Testis (tissue), 3 donors: Measurements from ENCODE around the gene CHD9NB. TPM values are rescaled to one million over a fixed set of nuclear protein-coding genes. Genes with fewer than 3 reads are reported as not detected.
"Not testable (repeated sequence)": the region's sequence is repeated elsewhere in the genome, so short reads cannot be mapped to it uniquely, and the experiment has no call there.

Source experiments
- DNase-seq: peaks from one replicate; pipeline ENCODE4 v3.0.0-alpha.2; 2019
- H3K27ac ChIP-seq, 2 donors: fragments of 200-600 bp; sonication (generic); one replicate each; pipeline ENCODE4 v1.5.1; 2019
- H3K27me3 ChIP-seq: fragments of 200-600 bp; sonication (generic); one replicate; pipeline ENCODE4 v1.5.1; 2019
- H3K36me3 ChIP-seq: fragments of 200-600 bp; sonication (generic); one replicate; pipeline ENCODE4 v1.5.1; 2017; ENCODE audit warnings: low read depth; ENCODE audit errors: missing control alignments
- H3K4me1 ChIP-seq: fragments of 200-600 bp; sonication (generic); one replicate; pipeline ENCODE4 v1.5.1; 2019
- H3K4me3 ChIP-seq, 2 donors: fragments of 200-600 bp; sonication (generic); one replicate each; pipeline ENCODE4 v1.5.1; 2017 to 2019
- H3K9me3 ChIP-seq: fragments of 200-600 bp; sonication (generic); one replicate; pipeline ENCODE4 v1.5.1; 2017
- POLR2A ChIP-seq: fragments of 450-650 bp; IDR thresholded peaks from one replicate; pipeline ENCODE4 v1.6.1; 2017; ENCODE audit warnings: antibody characterized with exemption, mild to moderate bottlenecking, moderate library complexity
- WGBS, 2 donors: methylation state at CpG; one replicate each; pipeline ENCODE4 v1.1.5; 2018; 5-methylcytosine and 5-hydroxymethylcytosine counted together
- intact Hi-C: fragments of 100-400 bp; cut with DNase I; formaldehyde crosslinking; loops from one replicate; pipeline ENCODE4 v1.15.1; 2023; ENCODE audit warnings: low total_unique reads
- polyA plus RNA-seq: library from polyadenylated mRNA; stranded (reverse); fragments of 350-450 nt; fragmentation: Illumina TruSeq; extraction: RNeasy Lipid Tissue Mini Kit (QIAGEN cat#74804); gene quantifications from one replicate; pipeline ENCODE4 v1.2.3, GENCODE V29; 2014; ENCODE audit warnings: low read depth, low replicate concordance; ENCODE audit not compliant: insufficient read depth
- total RNA-seq, 2 donors: library from RNA; depleted of rRNA; stranded (reverse); fragments of >200 nt; gene quantifications; one replicate each; pipeline ENCODE4 v1.2.3, GENCODE V29; 2016
- TF ChIP-seq, protein P1 (sequence below), 3 experiments: fragments of 450-650 bp in 2 of 3; fragments of 200-600 bp in 1 of 3; sonication (generic) in 1 of 3; IDR thresholded peaks; one replicate each; pipeline ENCODE4 v1.5.1; 2016 to 2019; ENCODE audit warnings: antibody characterized with exemption in 3 of 3, mild to moderate bottlenecking in 2 of 3, moderate library complexity in 1 of 3

The CHD9NB gene
- total and polyA plus RNA-seq, 3 donors from 2014 or later: 0.79 to 3.0 TPM; not detected in 1

DNA sequence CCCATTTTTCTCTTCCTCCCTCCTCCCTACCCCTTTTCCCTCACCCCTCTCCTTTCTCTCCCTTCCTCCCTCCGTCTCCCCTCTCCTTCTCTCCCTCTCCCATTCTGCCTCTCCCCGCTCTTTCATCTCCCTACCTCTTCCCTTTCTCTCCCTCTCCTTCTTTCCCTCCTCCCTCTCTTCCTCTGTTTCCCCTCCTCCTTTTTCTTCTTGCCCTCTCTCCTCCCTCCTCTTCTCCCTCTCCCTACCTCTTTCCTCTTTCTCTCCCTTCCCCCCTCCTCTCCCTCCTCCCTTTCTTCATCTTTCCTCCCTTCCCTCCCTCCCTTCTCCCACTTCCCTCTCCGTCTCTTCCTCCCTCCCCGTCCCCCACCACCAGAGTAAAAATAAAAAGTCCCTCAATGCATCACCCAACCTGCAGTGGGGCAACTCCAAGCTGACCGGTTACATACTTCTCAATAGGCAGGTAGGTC, 10.4 kb downstream of the CHD9NB start:
- no peaks in the 10 kb centered on the region for H3K27me3 ChIP-seq
- DNase-seq: no peak
- no peak for TF ChIP-seq POLR2A
- TF ChIP-seq, protein P1, sequence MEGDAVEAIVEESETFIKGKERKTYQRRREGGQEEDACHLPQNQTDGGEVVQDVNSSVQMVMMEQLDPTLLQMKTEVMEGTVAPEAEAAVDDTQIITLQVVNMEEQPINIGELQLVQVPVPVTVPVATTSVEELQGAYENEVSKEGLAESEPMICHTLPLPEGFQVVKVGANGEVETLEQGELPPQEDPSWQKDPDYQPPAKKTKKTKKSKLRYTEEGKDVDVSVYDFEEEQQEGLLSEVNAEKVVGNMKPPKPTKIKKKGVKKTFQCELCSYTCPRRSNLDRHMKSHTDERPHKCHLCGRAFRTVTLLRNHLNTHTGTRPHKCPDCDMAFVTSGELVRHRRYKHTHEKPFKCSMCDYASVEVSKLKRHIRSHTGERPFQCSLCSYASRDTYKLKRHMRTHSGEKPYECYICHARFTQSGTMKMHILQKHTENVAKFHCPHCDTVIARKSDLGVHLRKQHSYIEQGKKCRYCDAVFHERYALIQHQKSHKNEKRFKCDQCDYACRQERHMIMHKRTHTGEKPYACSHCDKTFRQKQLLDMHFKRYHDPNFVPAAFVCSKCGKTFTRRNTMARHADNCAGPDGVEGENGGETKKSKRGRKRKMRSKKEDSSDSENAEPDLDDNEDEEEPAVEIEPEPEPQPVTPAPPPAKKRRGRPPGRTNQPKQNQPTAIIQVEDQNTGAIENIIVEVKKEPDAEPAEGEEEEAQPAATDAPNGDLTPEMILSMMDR (IDR thresholded peaks at IDR 0.05): no peak
- H3K4me3 ChIP-seq: no peak overlapping the region
- WGBS, 2 donors: 58 to 59% methylated on average over 5 of the region's 5 CpGs
- no peaks in the 10 kb centered on the region for H3K9me3 ChIP-seq
- H3K27ac ChIP-seq: peak overlapping the region in 1 of 2 donors; percentile 73
- H3K4me1 ChIP-seq: peaks cover 8% of the 10 kb centered on the region
- intact Hi-C loops: no loop called here
- no peaks in the 10 kb centered on the region for H3K36me3 ChIP-seq

DNA sequence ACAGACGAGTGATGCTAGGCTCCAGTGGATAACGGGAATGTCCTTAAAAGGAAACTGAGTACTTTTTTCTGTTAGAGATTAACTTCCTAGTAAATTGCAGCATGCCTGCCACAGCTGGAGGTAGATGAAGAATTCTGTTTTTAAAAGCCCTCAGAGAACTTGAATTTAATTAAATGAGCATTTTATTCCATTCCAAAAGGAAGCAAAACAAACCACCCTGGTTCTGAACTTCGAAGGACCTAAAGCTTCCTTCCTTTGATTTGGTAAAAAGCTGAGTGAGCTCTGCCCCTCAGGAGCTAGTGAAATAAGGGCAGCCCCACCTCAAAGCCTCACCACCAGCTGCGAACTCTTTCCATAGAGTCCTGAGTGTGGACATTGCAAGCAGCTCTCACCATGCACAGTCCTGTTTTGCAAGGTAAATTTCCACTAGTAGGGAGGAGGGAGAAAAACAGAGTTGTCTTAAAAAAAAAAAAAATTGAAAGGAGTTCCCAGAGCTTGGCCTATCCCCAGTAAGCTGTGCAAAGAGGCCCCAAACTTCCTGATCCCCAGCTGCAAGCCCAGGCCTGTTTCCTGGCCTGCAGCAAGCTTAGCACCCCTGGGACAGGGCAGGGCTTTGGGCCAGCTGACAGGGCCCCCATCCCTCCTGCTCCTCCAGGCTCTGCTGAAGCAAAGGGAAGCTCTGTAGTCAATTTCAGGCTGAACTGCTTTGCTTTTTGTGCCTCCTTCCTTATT, 11.2 kb downstream of the CHD9NB start:
- Histone ChIP-seq H3K36me3 (no peaks in the 10 kb centered on the region), H3K9me3 (no peaks in the 10 kb centered on the region), H3K27me3 (no peaks in the 10 kb centered on the region), H3K27ac (peak overlapping the region in 1 of 2 donors; percentile 73), H3K4me3 (no peak overlapping the region), H3K4me1 (peaks cover 8% of the 10 kb centered on the region)
- DNase-seq: peak; percentile 72
- TF ChIP-seq, protein P1 (IDR thresholded peaks at IDR 0.05): no peak
- TF ChIP-seq POLR2A: no peak
- intact Hi-C loops: no loop called here
- WGBS, 2 donors: 39% methylated on average over 4 of the region's 4 CpGs

DNA sequence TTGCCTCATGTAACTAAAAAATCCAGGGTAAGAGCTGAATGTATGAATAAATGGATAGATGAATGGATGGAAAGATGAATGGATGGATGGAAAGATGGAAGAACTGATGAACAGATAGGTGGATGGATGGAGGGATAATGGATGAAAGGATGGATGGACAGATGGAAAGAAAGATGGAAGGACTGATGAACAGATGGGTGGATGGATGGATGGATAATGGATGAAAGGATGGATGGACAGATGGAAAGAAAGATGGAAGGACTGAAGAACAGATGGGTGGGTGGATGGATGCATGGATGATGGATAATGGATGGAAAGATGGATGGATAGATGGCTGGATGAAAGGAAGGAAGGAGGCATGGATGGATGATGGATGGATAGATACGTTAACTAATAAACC, 11.9 kb downstream of the CHD9NB start:
- no peak for DNase-seq
- intact Hi-C loops: no loop called here
- no peaks in the 10 kb centered on the region for H3K9me3 ChIP-seq
- peaks cover 8% of the 10 kb centered on the region for H3K4me1 ChIP-seq
- no peaks in the 10 kb centered on the region for H3K36me3 ChIP-seq
- H3K27ac ChIP-seq: peak overlapping the region in 1 of 2 donors; percentile 73
- TF ChIP-seq, protein P1 (IDR thresholded peaks at IDR 0.05): no peak
- no peak for TF ChIP-seq POLR2A
- 79 to 90% methylated on average over 1 of the region's 1 CpG for WGBS, 2 donors
- H3K4me3 ChIP-seq: no peak overlapping the region
- no peaks in the 10 kb centered on the region for H3K27me3 ChIP-seq

DNA sequence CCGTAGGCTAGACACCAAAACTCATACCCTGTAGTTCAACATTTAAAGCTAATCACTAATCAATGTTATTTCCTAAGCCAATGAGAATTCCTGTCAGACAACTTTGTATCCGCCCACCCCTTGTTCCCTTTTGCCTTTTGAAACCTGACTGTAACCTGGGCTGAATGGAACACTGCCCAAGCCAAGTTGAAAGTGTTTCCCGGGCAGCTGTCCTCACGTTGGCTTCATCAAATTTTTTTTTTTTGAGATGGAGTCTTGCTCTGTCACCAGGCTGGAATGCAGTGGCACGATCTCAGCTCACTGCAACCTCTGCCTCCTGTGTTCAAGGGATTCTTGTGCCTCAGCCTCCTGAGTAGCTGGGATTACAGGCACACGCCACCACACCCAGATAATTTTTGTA, 16.0 kb downstream of the CHD9NB start:
- intact Hi-C loops: not testable (repeated sequence)

DNA sequence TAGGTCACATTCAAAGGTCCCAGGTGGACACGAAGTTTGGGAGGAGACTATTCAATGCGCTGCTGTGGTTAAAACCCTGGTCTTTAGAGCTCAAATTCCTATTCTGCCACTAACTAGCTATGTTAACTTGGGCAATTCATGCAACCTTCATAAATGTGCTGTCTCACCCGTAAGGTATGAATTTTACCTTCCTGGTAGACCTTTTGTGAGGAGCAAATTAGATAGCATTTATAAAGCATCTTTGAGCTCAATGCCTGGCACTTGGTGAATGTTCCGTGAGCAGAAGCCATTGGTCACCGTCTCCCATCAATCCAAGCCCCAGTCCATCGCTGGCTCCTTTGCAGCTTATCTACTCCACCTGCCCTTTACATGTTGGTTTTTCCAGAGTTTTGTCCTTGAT, 16.6 kb downstream of the CHD9NB start:
- no peak for DNase-seq
- no peak overlapping the region for H3K4me3 ChIP-seq
- no peak overlapping the region for H3K27ac ChIP-seq
- H3K9me3 ChIP-seq: no peaks in the 10 kb centered on the region
- H3K36me3 ChIP-seq: no peaks in the 10 kb centered on the region
- TF ChIP-seq POLR2A: no peak
- intact Hi-C loops: no loop called here
- H3K27me3 ChIP-seq: no peaks in the 10 kb centered on the region
- H3K4me1 ChIP-seq: peaks cover 8% of the 10 kb centered on the region
- 86 to 91% methylated on average over 6 of the region's 6 CpGs for WGBS, 2 donors

More for the DNA sequence above, 16.0 kb downstream of the CHD9NB start:
- H3K4me1 ChIP-seq, H3K27me3 ChIP-seq, H3K4me3 ChIP-seq, DNase-seq, H3K36me3 ChIP-seq, H3K27ac ChIP-seq, H3K9me3 ChIP-seq: not testable (repeated sequence)
- 66 to 68% methylated on average over 6 of the region's 6 CpGs for WGBS, 2 donors
